ENCODE data around the gene TRIM42.

The TRIM42 gene

DNA sequence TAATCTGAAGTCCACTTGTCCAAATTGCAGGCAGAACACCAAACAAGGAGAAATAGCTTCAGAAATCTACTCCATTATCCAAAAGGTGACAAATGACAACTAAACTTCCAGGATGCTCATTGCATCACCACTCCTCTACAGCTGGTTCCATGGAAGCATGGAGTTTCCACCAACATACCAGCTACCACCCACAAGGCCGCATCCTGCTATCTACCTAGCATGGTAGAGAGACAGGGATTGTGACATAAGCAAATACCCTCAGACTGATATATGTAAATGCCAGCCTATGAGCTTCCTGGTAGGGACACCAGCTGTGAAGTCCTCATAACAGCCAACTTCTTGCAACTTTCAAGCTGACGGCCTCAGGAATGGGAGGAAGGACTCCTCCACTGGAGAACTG lies at the start of gene TRIM42:
TRIM42 (plus strand) TSS at position 301 of the 400 bp plus-strand sequence. CDS start 166 bp downstream, outside the sequence.
- DNase-seq: no peak

DNA sequence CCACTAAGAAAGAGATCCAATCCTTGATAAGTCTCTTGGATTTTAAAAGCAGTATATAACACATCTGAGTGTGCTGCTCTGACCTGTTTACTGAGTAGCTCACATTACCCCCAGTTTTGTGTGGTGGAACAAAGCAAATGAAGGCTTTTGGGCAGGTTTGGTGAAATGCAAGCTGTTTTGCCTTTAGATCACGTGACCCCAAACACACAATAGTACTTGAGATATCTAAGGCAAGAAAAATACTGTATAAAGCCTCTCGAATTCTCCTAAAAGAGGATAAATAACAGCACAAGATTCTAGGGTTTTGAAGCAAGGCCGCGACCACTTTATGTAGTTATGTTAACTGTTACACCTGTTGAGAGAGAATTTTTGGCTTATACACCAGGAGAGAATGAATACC lies 49.3 kb upstream of the TRIM42 start:
- DNase-seq: no peak

DNA sequence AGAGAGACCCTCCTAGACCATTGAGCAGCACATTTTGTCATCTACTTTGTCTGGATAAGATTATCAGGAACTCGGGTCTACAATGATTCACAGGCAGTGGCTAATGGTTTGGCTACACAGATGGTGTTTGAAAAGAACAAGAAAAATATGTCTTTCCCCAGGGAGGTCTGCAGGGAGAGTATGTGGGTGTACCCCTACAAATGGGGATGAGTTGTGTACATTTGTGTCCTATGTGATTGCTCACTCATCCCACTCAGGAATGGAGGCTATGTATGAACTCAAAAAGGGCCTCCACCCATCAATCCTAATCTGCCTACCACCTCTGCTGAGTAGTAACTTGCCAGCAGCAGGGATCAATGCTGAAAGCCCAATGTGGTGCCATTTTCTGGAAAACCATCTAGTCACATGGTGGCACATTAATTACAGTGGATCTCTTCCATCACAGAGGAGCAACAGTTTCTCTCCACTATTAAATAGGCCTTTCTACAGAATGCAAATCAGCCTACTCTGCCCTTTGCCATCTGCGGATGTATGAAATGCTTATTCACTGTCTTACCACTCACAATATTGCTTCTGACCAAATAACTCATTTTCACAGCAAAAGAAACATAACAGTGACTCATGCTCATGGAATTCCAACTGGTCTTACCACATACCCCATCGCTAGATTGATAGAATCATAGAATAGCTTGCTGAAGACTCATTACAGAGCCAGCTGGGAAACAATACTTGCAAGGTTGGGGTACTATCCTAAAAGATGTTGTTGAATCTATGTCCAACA lies 48.3 kb upstream of the TRIM42 start:
- no peak for DNase-seq

DNA sequence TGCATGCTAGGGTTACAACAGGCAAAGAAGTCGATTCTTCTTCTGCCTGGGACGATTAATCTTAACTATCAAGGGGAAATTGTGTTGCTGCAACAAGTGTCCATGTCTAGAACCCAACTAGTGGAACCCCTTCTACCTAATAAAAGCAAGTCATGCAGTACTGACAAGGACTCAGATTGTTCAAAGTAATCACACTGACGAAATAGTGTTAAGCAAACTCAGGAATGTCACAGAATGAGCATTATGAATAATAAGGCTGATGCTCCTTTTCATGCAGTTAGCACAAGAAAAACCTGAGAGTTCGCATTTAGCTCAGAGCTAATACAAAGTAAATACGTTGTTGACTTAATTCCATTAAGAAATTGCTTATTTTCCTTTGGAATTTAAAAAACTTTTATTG lies 47.5 kb upstream of the TRIM42 start:
- no peak for DNase-seq

DNA sequence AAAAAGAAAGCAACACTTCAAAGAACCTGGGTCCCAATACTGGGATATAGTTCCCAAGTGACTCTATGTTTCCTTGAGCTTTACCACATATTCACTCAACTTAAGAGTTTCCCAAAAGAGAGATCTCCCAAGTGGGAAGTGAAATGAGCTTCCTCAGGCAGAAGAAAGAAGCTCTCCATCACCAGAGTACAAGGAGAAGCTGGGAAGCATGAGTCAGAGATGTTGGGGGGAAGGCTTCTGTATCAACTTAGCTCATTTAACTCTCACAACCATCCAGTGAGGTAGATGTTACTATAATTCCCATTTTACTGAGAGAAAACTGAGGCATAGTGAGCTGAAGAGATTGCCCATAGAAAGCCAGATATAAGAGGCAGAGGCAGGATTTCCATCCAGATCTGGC lies 47.0 kb upstream of the TRIM42 start:
- no peak for DNase-seq

DNA sequence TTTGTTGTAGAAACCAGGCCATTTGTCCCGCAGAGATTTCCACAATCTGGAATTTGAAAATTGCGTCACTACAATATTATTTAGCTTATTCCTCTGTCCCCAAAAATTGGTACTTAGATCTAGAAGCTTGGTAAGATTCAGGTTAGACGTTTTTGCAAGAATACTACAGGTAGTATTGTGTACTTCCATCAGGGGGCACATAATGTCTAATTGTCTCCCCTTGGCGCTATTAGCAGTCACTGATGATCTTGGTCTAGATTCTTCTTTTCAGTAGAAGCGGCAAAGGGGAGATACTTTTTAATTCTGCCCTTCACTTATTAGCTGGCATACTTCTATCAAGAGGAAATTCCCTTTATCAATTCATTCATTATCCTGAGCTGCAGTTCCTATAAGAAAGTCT lies 42.6 kb upstream of the TRIM42 start:
- no peak for DNase-seq

DNA sequence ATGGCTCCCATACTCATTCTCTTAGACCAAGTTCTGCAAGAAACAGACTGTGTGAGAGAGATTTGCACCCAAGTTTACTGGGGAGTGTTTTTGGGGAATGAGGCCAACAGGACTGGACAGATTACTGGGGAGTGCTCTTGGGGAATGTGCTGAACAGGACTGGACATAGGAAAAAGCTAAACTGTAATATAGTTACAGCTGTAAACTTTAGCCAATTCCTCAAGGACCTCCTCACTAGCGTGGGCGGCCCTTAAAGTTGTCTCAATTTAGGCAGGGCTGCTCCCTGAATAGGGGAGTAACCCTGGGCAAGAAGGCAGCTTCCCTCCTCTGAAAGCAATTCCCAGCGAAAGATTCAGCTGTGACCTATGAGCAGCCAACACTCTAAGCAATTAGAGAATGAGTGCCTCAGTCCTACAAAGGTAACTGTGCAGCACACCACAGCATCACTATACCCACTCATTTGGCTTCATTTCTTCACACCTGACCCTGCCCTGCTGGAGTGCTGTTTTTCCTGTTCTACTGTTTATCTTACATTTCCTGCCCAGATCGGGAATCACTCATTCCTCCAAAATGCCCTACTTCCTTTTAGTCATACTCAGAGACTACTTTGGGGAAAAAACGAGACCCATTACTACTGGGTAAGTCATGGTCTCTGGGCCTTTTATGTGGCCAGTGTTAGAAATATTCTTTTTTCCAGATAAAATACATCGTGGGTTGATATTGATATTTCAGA lies 41.3 kb upstream of the TRIM42 start:
- no peak for DNase-seq

DNA sequence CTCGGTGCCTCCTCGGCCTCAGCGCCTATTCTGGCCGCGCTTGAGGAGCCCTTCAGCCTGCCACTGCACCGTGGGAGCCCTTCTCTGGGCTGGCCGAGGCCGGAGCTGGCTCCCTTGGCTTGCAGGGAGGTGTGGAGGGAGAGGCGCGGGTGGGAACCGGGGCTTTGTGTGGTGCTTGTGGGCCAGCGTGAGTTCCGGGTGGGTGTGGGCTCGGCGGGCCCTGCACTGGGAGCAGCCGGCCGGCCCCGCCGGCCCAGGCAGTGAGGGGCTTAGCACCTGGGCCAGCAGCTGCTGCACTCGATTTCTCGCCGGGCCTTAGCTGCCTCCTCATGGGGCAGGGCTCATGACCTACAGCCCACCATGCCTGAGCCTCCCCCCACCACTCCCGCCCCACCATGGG lies 26.6 kb upstream of the TRIM42 start:
- no peak for DNase-seq

DNA sequence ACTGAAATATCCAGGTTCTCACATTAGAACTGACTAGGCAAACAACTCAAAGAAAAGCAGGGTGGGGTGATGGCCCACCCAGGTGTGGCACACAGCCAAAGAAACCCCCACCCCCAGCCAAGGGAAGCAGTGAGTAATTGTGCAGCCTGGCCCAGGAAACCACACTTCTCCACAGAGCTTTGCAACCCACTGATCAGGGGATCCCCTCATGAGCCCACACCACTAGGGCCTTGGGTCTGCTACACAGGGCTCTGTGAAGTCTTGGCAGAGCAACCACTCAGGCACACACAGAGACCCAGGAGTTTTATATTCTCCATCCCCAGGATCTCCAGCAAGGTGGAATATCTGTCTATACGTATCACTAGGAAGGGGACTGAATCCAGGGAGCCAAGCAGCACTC lies 22.2 kb upstream of the TRIM42 start:
- DNase-seq: no peak

DNA sequence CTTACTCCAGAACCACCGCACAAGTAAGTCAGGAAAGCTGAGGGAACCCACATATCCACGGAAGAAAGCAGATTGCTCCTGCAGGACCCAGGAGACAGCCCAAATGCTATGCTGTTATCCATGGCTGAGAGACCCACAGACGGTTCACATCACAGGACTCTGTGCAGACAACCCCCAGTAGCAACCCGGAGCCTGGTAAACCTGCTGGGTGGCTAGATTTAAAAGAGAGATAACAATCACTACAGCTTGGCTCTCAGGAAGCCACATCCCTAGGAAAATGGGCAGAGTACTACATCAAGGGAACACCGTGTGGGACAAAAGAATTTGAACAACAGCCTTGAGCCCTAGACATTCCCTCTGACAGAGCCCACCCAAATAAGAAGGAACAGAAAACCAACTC lies 13.8 kb upstream of the TRIM42 start:
- no peak for DNase-seq

DNA sequence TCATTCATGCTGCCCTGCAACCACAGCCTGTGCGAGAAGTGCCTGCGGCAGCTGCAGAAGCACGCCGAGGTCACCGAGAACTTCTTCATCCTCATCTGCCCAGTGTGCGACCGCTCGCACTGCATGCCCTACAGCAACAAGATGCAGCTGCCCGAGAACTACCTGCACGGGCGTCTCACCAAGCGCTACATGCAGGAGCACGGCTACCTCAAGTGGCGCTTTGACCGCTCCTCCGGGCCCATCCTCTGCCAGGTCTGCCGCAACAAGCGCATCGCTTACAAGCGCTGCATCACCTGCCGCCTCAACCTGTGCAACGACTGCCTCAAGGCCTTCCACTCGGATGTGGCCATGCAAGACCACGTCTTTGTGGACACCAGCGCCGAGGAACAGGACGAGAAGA lies 4.7 kb downstream of the TRIM42 start:
- no peak for DNase-seq

DNA sequence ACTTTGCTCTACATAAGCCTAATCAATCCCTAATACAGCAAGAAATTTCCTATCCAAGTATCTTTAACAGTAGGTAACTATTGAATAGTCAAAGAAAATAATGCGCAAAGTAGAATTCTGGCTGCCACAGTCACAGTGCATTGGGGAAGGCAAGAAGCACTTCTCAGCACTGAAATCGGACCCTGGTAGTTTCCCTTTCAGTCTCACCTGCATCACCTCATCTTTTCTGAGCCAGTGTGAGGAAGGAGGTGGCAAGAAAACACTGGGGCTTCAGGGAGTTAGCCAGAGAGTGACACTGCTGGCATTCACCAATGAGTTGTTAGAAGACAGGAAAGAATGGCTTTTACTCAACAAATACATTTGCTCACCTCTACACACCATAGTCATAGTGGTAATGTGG lies 8.3 kb downstream of the TRIM42 start:
- DNase-seq: no peak

DNA sequence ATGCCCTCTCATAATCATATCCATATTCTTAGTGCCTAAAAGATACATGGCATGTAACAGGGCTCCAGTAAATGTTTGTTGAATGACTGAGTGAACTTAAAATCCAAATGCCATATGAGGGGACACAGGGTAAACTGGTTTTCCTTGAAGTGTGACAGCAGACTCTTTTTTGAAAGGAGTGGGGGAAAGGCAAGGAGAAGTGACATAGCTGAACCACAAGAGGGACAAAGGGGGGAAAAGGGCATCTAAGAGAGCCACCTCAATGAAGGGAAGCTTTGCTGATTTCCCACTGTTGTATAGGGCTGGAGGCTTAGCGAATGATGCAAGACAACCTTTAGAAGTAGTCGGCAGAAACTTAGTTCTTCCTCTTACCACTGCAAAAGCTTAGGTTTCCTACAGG lies 9.1 kb downstream of the TRIM42 start:
- no peak for DNase-seq

DNA sequence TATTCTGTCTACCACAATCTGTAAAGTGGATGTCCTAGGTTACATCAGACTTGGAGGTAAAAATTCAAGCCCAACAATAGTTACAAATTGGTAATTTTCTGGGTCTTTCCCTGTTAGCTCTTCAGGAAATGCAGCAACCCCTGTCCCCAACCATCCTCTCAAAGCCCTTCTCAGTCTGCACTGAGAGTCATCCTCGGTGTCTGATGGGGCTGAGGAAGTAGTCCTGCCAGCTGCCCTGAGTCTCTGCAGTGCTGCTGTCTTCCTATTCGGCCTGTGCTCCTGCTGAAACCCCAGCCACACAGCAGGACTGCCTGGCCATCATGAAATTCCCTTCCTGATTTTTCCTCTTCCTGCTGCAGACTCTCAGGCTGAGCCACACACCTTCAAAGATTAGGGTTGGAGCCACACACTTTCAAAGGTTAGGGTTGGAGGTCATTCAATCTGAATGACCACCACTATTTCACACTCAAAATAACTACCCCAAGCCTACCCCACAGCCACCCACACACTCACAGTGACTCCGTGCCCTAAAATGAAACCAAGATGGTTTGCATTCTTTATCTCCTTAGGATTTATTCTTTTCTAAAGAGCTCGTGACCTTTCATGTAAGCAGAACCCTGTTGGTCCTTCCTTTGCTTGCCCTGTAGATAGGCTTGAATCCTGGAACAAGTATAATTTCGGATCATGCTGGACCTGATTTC lies 17.6 kb downstream of the TRIM42 start:
- DNase-seq: no peak

DNA sequence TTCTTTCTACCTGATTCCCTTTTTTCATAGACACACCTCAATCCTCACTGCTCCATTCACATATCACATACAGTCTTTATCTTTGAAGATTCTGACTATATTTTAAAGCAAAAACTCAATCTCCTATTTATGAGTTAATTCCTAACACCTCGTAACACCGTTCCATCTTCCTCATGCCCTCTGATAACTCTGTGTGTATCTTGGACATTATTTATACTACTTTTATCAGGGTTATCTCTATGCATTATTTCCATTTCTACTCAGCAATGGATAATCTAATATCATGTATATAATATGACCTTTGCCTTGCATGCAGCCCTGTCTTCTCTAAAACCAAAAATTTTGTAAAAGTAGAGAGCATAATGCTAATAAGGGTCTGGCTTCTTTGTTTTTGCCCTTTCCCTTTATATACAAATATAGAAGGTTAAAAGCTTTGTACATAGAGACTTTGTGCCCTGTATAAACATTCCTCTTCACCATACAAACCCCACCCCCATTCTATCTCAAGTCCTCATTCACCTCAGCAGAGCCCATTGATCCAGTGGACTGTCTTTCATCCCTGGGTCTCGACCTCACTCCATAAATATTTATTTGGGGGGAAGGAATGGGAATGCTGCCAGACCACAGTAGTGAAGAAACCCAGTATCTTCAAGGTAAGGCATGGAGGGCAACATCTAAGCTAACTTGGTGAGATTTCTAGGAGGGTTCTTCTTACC lies 21.8 kb downstream of the TRIM42 start:
- no peak for DNase-seq

DNA sequence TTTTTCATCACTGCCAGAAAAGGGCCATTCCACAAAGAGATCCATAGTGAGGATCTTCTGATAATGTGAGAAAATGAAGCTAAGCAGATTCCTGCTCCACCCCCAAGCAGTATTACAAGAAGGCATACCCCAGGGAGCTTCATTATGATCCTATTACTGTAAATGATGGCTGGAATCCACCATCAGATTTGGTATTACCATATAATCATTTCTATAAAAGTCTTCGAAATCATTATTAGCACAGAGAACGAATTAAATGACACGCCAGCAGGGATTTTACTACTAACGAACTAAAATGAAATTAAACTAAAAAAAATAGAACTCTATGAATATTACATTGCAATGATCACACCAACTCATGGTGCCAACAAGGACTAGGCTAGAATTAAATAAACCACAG lies 24.4 kb downstream of the TRIM42 start:
- peak; percentile 8 for DNase-seq

DNA sequence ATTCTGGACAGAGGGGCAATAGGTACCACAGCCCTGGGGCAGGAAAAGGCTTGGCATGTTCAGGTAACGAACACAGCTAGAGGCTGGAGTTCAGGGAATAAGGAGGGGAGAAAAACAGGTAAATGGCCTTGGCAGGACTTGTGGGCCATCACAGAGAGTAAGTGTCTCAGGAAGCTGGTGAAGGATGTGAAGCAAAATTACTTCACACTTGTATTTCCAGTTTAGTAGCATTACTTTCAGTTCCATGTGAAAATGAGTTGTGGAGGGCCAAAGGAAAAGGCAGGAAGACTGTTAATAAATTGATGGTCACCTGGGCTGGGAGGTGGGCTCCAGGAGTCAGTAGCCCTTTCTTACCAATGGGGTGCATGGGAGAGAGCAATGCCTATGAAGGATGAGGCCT lies 25.6 kb downstream of the TRIM42 start:
- no peak for DNase-seq

DNA sequence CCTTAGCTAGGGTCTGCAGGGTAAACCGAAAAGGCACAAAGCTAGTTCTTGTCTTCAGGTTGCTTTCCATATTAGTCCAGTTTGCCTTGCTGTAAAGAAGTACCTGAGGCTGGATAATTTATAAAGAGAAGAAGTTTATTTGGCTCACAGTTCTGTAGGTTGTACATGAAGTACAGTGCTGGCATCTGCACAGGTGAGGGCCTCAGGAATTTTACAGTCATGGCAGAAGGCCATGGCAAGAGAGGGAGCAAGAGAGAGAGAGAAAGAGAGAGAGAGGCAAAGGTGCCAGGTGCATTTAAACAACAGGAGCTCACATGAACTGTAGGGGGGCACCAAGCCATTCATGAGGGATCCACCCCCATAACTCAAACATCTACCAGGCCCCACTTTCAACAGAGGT lies 26.9 kb downstream of the TRIM42 start:
- no peak for DNase-seq

DNA sequence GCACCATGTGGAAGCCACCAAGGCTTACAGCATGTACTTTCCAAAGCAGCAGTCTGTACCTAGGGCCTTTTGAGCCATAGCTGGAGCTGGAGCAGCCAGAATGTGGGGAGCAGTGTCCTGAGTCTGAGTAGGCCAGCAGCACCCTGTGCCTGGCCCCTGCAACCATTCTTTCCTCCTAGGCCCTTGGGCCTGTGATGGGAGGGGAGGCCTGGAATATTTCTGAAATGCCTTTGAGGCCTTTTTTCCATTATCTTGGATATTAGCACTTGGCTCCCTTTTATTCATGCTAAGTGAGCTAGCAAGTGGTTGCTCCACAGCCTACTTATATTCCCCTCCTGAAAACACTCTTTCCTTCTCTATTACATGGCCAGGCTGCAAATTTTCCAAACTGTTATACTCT lies 28.1 kb downstream of the TRIM42 start:
- no peak for DNase-seq

DNA sequence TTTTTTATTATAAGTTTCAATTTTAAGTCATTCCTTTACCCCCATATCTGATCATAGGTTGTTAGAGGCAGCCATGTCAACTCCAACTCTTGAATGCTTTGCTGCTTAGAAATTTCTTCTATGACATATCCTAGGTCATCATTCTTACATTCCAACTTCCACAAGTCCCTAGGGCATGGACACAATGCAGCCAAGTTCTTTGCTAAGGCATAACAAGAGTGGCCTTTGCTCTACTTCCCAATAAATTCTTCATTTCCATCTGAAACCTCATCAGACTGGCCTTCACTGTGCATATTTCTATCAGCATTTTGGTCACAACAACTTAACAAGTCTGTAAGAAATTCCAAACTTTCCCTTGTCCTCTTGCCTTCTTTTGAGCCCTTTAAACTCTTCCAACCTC lies 28.5 kb downstream of the TRIM42 start:
- no peak for DNase-seq

DNA sequence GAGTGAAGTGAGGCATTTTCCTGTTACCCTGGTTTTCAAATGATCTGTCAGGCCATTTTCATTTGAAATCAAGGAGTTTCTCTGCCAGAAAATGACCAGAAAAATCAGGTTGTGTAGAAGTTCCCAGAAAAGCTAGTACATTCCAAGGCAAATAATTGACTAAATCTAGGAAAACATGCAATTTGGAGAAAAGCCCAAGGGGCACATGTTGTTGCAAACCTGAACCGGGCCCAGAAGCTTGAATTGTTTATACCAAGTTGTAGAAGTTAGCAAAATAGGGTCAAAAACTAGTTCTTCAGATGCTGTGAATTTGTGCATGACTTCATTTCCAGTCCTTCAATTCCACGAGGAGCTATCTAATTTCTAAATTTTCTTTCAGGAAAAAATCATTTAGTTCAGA lies 31.0 kb downstream of the TRIM42 start:
- no peak for DNase-seq

DNA sequence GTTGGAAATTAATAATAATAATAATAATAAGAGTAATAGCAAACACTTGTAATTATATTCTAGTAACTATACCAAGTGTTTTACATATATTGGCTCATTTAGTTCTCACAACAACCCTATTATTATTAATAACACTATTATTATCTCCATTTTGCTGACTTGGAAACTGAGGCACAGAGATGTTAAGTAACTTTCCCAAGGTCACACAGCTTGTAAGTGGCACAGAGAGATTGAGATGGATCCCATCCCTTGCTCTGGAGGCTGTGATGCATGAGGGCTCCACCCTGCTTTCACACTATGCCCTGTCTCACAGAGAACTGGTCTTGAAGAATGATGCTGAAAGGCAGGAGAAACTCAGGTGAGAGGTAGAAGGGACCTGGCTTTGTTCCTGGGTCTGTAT lies 31.9 kb downstream of the TRIM42 start:
- no peak for DNase-seq

DNA sequence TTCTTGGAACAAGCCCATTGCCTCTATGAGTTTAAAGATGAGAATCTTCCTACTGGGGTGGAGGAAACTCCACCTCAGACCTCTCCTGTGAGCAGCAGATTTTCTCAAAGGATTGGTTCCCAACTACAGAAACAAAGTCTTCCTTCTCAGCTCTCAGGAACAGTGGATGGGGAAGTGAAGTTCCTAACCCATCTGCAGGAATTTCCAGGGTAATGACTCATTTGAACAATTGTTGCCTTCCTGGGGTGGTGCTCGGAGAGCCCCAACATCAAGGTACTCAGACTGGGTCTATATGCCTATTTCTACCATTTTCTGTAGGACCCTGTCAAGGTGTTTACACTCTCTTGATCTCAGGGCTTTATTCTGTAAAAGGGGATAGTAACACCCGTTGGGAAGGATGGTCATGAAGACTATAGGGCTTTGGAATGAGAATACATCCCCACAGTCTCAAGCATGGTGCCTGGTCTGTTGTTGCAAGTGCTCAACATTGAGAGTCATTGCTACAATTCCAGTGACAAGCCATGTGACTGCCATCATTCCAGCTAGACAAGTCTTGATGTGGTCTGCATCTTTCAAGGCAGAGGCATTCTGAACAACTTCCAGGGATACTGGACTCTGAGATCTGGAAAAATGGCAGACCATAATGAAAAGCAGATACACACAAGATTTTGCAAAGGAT lies 33.0 kb downstream of the TRIM42 start:
- no peak for DNase-seq
